Muscle of arm (tissue), 12 donors: ENCODE data around the gene GRAP2. TPM values are rescaled to one million over a fixed set of nuclear protein-coding genes. Genes with fewer than 3 reads are reported as not detected.

Experiments
- DNase-seq: peaks from one replicate; pipeline ENCODE4 v3.0.0-alpha.2; 2013
- polyA plus RNA-seq, 12 donors: library from polyadenylated mRNA; unstranded; fragments of 120-200 nt; gene quantifications; one replicate each; pipeline ENCODE4 v1.2.1, GENCODE V29; 2013; ENCODE audit not compliant: insufficient read length in 12 of 12

GRAP2 gene
- polyA plus RNA-seq, 12 donors: 0.28 to 3.1 (median 0.85) TPM; not detected in 2

DNA sequence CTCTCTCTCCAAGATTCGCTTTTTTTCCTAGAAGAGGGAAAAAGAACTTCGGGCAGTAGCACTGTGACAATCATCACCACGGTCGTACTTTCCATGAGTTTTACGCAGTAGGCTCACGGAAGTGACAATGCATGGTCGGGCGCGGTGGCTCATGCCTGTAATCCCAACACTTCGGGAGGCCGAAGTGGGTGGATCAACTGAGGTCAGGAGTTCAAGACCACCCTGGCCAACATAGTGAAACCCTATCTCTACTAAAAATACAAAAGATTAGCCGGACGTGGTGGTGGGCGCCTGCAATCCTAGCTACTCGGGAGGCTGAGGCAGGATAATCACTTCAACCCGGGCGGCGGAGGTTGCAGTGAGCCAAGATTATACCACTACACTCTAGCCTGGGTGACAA lies 23.4 kb downstream of the GRAP2 start:
- no peak for DNase-seq

DNA sequence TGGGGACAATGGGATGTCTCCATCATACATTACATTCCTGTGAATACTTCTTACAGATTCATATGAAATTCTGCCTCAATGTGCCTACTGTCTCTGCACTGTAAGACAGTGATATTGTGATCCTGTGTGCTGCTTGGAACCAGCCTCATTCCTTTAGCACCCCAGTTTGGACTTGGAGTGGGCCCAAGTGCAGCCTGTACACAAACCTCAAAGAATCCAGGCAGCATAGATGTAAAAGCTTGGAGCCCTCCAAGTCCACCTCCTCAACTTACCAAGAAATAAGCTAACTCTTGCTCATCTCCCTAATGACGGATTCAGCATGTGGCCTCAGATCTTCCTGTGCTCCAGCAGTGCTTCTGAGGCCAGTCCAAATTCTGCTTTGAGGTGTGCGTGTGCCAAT lies 24.4 kb downstream of the GRAP2 start:
- DNase-seq: no peak

DNA sequence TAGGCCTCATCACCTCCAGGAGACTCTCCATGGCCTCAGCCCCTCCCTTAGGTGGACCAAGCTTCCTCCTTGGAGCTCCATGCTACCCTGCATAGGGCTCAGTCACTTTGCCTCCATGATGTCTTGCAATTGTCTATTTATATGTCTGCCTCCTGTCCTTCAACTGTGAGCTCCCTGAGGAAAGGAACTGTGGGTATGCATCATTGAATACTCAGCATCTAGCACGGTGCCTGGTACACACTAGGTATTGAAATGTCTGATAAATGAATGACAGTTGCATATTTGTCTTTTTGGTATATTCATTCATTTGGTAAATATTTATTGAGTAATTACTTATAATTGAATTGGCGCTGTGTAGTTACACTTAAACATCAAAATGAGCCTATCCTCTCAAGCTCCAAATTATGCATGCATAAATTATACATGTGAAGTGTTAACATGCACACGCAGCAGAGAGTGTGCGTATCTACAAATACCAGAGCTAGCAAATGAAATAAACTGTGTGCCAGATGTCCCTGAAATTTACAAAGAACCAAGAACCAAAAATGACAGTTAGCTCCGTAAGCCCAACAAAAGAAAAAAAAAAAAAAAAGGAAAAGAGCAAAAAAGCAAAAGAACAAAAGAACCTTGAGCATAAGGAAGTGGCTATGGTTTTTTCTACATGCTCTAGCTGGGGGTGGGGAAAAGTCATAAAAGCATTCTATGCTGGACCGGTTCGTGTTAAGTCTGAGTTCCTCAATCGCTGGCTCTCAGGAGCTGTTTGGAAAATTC lies 25.2 kb downstream of the GRAP2 start:
- DNase-seq: no peak

DNA sequence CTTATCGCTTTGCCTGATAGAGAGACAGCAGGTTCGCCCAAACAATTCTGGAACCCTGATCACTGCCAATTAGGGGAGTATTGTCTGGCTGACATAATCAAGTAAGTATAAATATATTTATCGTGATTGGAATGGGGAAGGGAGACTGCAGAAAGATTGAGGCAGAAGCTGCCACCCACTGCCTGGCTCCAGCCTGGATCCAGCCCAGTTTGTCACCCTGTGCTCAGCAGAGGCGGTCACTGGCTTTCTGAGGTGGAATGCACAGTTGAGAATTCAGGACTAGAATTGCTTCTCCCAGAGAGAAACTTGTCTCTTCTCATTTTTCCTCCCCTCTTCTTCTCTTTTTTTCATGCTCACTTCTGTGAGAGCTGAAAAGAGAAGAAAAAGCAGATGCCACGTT lies 25.9 kb downstream of the GRAP2 start:
- no peak for DNase-seq

DNA sequence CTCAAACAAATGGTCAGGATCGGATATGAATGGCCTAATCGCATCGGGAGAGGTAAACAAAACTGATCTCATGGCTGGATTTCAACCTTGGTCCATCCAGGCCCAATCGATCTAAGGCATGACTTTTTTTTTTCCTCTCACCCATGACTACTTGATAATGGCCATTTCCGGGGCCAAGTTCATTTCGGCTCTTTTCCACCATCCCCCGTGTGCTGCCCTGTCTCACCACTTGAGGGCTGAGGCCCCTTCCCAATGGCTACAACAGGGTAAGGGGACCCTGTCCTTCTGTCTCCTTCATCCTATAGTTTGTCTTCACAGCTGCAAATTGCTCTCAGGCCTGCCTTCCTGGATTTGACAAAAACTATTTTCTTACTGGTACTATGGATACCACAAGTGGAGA lies 26.7 kb downstream of the GRAP2 start:
- no peak for DNase-seq

DNA sequence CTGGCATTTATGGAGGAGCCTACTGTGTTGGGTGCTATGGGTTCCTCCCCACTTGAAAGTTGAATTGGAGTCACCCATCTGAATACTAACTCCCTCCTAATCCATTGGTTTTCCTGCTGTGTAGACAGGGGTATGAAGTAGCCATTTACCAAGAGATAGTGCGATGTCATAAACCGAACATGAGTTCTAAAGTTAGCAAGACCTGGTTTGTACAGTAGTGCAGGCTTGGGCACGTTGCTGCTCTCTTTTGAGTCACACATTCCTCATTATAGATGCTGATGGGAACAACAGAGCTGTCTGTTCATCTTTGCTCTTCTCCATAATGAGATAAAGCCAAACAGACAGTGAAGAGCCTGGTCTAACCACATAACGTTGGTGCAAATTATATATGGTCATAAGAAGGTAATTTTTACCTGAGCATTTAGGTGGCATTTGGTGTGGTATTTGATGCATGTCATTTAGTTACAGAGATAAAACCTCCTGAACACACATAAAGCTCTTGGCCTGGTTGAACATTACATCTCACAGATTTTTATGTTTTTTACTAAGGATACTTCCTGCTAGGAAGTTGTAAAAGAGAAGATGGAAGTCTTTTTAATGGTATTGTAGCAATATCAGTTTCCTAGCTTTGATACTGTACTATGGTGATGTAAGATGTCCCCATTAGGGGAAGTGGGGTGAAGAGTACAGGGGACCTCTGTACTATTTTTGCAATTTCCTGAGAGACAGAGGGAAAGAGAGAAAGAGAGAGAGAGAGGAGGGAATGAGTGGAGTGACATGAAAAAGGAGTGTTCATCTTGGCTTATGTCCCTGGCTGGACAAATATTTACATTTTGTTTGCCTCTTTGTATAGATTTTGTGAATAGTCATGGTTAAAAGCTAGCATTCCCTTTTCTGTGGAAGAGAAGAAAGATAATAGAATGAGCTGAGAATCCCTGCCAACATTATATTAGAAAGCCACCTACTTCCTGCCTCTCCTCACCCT lies 27.9 kb downstream of the GRAP2 start:
- no peak for DNase-seq

DNA sequence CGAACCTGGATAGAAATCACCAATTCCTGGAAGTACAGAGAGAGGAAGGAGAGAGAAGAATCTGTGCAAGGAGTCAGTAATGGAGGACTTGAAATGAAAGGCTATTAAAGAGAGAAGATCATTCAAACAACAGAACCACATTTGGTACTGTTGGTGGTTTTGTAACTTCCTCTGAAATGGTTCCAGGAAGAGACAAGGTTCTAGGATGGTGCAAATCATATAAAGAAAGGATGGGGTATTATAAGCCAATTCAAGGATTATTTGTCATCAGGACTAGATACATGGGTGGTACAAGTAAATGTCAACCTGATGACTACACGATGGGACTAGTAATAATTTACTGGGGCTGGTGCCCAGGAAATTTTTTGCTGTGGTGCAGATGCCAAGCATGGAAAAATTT lies 30.4 kb downstream of the GRAP2 start:
- DNase-seq: no peak

DNA sequence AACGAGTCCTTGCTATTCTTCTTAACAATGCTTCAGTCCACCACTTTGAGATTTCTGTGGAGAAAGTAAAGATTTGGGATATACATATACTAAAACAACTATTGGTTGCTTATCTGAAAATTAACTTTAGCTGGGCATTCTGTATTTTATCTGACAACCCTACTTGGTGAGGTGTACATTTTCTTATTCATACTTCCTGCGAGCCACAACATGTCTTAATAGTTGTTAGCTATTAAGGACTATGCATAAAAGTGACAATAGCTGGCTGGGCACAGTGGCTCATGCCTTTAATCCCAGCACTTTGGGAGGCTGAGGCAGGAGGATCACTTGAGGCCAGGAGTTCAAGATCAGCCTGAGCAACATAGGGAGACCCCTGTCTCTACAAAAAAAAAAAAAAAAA lies 31.3 kb downstream of the GRAP2 start:
- DNase-seq: no peak

DNA sequence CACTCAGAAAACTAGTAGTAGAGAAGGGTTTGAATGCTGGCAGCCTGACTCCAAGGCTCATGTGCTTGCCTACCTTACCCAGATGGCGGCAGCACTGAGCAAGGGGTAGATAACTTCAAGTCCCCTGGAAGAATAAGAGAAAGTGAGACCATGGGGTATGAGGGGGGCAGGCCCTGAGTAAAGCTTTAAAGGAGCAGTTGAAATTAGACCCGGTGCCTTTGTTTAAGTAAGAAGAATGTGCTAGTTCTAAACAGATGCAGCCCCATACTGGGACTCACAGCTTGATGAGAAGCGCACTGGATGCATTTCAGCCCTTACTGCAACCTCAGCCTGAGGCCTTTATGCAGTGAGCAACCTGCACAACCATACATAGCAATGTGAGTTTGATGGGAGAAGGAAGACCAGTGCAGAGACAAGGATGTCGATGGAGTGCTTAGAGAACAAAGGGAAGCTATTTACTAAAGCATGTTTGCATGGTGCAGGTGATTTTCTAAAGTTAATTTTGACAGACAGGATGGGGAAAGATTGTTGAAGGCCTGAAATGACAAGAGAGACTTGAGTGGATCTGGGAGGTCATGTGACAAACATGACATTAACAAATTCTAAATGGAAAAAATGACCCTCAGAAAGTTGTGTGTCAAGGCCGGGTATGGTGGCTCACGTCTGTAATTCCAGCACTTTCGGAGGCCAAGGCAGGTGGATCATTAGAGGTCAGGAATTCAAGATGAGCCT lies 32.2 kb downstream of the GRAP2 start:
- DNase-seq: no peak

DNA sequence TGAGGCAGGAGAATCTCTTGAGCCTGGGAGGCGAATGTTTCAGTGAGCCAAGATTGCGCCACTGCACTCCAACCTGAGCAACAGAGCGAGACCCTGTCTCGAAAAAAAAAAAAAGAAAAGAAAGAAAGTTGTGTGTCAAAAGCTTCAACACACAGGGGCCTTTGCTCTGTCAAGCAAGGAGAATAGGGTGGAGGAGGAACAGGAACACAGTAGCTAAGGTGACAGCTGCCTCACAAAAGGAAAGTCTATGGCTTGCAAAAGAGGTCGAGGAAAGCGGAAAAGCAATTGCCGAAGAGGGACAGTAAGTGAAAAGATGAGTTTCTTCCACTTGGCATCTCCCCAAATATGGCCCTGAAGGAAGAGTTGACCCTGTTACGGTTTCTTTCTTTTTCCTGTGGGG lies 32.9 kb downstream of the GRAP2 start:
- no peak for DNase-seq

DNA sequence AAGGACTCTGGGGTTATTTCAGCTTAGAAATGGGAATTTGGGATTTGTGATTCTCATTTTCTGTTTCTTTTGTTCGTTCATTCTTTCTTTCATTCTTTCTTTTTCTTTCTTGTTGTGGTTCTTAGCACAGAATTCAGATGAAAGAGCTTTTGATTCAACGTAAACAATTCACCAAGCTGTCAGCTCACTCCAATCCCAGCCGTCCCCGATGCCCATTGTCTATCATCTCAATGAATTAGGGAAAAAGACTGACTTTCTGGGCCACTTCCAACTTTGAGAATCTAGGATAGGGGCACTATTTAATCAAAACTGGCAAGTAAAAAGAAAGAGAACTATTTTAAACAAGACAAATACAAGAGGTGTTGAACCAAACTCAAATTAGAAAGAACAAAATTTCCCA lies 34.2 kb downstream of the GRAP2 start:
- DNase-seq: no peak

DNA sequence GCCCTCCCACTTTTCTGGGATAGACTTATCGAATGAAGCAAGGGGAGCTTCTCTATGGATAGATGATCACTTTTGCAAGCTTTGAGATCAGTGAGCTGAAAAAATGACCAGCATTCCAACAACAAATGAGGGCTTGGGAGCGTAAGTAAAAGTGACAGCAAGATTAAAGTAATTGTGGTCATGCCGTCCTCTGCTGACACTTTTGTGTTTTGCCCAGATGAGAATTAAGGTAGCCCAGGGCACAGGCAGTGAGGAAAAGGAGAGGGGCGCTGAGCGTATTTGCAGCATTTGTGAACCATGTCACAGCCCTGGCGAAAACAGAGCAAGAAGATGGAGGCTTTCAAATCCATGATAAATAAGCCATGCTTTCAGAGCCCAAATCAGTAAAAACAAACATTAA lies 34.7 kb downstream of the GRAP2 start:
- no peak for DNase-seq

DNA sequence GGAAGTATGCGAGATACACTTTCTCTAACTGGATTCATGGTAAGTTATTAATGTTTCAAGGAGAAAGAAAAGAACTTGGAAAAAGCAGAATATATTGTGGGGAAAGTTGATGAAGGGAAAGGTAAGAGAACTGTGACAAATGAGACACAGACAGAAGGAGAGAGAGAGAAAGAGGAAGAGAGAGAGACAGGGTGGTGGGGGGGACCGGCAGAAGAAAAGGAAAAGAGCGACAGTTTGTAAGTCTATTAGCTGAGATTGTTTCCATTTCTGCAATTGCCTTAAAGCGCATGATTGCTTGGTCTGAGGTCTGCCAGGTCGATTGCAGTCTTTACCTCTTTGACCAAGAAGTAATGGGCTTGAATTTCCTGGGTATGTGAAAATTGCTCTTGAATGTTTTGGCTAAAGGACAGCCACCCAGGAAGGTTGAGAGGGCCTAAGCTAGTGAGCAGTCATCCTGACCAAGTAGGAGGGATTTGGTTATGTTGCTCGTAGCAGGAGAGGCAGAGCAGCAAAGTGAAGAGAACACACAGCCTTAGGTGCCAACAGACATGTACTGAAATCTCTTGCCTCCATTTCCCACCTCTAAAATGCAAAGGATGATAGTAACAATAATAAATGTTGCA lies 35.8 kb downstream of the GRAP2 start:
- no peak for DNase-seq

DNA sequence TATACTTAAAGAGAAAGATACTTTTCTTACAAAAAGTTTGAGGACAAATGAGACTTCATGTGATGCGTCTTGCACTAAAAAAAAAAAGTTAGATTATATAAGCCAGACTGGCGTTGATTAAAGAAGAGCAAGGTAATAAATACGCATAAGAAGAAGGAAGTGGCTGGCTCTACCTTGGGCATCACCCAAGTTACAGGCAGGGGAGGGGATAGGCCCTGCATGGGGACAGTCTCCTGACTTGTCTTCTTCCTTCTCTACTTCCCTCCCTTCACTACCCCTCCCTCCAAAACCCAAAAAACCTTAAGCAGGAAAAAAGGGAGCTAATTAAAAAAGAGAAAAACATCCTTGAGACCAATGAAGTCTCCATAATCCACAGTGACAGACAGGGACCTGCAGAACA lies 37.0 kb downstream of the GRAP2 start:
- no peak for DNase-seq

DNA sequence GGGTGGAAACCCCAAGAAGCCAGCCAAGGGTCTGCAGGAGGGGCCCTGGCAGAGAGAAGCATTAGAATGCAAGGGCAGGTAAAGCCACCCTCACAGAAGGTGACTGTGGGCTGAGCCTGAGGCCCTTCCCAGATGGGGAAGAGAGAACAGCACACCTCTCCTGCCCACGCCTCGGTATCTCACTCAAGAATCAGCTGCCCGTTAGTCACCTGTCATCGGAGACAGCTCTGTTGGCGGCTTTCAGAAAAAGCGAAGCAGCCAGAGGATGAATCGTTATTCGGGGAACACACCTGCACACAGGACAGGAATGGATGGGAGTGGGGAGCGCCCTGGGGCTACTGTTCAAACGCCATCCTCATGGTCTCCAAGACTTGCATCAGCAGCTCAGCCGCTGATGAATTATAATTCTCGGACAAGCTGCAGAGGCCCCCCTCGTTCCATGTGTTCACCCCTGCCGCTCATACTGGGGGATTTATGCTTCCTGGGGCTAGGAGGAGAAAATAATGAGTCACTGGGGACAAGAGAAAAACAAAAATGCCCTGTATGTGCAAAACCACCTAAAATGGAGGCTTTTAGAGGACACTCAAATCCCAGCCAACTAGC lies 37.7 kb downstream of the GRAP2 start:
- DNase-seq: no peak

DNA sequence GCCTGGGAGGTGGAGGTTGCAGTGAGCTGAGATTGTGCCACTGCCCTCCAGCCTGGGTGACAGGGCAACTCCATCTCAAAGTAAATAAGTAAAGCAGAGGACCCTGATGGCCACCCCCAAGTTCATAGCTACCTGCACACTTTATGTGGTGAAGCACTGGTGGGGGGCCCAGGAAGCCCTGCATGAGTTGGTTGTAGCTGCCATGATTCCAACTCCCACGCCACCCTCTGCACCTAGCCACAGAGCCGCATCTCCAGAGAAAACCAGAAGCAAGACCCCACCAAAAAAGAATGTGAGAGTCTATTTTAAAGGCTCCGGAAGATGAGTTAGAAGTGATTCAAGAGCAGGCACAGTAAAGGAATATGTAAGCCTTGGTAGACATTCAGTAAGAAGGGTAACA lies 38.9 kb downstream of the GRAP2 start:
- DNase-seq: no peak

DNA sequence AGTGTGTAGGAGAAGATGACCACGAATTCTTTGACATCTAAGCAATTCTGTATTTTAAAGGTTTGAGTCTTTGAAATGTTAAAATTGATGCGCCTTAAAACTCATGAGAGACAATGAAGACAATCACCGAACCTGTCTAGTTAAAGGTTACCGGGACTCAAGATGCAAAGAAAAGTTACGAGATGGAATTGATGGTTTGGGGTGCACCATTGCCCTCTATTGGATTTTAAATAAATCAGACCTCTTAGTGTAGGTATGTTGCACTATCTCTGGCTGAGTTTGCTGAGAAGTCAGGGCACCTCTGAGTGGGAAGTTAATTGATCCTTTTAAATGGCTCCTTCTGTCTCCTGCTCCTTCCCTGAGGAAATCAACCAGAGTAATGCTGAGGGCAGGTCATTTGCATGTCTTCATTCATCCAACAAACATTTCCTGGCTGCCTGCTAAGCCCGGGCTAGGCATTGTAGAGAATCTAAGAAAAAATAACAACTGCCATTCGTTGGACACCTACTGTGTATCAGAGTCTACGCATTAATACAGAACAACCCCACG lies 39.9 kb downstream of the GRAP2 start:
- no peak for DNase-seq

DNA sequence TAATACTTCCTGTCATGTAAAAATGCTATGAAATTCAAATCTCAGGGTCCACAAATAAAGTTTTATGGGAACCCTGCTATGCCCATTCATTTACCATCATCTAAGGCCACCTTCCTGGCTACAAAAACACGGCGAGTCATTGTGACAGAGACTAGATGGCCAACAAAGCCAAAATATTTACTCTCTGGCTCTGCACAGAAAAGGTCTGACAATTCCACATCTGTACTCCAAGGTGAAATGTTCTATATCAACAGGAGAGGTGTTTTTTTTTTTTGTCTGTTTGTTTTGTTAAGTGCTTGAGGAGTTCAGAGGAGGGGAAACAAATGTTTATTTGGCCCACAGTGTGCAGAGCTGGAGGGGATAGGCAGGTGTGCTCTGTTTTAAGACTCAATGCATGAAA lies 40.7 kb downstream of the GRAP2 start:
- no peak for DNase-seq

DNA sequence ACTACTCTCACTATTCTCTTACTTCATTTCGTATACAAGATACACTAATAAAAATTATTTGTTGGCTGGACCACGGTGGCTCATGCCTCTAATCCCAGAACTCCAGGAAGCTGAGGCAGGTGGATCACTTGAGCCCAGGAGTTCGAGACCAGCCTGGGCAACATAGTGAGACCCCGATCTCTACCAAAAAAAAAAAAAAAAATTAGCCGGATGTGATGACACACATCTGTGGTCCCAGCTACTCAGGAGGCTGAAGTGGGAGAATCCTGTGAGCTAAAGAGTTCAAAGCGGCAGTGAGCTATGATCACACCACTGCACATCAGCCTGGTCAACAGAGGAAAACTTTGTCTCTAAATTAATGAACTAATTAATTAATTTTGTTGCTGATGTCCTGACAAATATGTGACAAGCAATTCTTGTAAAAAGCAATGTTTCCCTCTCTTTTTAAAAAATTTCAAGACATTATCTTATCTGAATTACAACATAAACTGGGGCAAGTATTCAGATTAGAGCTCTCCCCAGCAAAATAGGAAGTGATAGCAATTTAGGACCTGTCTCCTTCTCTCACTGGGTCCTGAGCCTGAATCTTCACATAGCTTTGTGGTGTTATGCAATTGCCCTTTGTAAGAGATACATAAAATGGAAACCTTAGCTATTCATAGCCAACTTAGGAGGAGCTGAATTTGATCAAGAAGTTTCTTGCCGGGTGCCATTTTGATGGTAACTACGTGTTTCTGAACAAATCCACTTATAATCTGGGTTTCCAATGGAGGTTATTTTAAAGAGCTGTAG lies 41.8 kb downstream of the GRAP2 start:
- DNase-seq: no peak

DNA sequence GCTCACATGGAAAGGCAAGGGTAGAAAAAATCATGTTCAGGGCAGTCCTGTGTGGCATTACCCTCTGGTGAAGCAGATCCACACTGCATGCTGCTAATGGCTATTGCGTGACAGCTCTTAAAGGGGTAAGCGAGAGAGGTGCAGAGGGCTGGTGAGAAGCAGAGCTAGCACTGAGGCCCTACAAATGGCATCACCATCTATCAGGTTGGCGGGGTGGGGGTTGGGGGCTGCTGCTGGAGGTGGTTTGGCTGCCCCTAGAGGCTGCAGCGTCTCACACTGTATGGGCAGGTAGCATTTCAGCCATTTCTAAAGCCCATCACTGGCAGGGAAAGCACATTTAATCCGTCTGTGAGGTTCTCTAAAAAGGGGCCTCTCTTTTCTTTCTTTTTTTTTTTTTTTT lies 42.5 kb downstream of the GRAP2 start:
- DNase-seq: no peak
